Measurements from ENCODE around the gene MACROD2.

The MACROD2 gene

DNA sequence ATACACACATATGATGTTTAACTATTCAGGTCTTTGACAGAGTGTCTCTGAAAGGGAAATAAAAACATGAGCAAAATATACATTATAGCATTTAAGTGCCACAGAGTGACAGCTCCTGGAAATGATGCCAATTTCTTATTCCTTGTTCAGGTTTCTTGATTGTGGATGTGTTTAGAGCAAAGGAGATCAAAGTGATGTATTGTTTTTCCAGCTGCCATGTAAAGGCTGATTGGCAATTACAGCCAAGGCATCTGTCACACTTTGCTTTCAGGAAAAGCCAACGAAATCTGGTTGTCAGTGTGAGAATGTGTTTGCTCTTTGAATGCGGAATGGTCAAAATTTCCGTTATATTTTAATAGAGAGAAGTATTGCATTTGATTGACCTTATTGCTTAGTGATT is 689.9 kb downstream of the MACROD2 start:
- no peak for DNase-seq

DNA sequence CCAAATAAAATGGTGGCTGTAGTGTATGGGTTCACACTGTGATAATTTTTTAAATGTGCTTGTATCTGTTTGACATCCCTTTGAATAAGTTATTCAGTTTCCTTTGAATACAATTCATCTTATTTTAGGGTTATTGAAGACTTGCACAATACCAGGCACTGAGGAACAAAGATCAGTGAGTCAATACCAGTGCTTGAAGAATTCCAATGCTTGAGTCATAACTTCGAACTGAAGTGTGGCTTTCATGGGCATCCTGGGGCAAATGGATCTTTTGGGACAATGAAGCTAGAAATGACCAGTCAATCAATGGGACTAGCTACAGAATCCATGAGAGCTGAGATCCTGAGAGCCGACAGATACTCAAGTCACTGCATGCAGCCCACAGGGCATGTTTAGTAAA is 692.0 kb downstream of the MACROD2 start:
- DNase-seq = no peak

DNA sequence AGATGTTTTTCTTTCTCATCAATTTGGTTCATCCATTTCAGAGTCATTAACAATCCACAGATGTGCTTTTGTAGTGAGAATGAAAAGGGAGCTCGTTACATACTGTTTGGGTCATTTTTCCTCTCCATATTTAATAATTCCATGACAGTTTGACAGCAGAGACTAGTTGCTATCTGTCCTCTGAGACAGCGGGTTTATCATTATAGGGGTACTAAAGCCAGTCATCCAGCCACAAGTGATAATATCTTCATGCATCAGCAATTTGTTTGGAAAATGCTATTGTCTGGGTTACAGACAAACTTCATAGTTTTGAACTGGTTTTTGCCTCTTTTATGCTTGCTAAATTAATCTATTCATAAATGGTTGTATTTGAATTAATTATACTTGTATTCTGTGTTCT is 692.7 kb downstream of the MACROD2 start:
- no peak for DNase-seq

DNA sequence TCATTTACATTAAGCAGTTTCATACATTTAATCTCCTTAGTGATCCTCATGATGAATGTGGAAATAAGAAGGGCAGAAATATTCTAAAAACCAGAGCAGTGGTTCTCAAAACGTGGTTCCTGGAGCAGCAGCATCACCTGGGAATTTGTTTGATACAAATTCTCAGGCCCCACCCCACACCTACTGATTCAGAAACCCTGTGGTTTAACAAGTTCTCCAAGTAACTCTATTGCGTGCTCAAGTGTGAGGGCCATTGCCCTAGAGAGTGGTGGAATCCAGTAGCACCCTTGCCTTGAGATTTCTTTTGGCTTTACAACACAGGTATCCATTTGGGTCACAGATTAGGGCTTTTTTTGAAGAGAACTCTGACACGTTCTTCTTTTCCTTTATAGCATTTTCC is 696.7 kb downstream of the MACROD2 start:
- no peak for DNase-seq

DNA sequence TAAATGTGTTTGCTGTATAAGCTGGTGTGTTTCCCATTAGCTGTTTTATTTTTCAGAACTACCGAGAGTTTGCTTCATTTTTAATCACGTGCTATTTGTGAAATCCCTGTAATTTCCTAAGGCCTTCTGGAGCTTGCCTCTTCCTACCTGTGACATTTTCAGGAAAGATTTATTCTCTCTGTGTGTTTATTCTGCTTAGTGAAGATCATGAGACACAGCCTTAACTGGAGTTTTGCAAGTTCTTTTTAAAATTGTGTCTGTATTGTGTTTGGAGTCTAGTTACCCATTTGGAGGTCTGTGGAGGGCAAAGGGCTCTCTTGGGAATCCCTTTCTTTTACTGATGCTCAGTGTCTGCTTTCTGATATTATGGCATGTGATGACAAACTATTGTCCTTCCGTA is 701.2 kb downstream of the MACROD2 start:
- DNase-seq = no peak

DNA sequence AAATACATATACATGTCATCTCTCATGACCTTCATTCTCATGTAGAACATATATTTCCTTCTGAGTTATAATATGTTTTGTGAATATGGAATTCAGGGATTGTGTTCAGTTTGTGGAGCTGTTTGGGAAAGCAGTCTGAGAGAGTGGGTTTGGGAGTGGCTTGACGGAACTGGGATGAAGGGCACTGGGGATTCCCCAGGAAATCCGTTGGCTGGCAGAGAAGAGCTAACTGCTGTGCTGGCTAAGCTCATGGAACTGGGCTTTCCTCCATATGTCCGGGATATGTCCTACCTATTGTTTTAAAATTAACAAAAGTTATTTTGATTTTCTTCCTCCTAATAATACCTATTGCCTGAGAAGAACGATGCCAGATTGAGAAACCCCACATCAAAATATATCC is 701.6 kb downstream of the MACROD2 start:
- no peak for DNase-seq

DNA sequence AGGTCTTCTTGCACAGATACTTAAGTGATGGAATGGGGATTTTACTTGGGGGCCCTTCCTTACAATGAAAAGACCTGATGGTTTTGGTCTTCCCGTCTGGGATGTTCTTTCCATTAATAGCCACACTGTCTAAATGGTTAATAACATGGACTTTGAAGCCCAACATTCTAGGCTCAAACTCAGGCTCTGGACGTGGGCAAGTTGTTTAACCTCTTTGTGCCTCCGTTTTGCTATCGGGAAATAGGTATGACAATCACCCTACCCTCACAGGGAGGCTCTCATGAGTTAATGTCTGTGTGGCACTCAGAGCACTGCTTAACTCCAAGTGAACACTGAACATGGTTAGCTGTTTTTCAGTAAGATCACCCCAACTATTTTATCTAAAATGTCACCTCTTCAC is 702.8 kb downstream of the MACROD2 start:
- no peak for DNase-seq

DNA sequence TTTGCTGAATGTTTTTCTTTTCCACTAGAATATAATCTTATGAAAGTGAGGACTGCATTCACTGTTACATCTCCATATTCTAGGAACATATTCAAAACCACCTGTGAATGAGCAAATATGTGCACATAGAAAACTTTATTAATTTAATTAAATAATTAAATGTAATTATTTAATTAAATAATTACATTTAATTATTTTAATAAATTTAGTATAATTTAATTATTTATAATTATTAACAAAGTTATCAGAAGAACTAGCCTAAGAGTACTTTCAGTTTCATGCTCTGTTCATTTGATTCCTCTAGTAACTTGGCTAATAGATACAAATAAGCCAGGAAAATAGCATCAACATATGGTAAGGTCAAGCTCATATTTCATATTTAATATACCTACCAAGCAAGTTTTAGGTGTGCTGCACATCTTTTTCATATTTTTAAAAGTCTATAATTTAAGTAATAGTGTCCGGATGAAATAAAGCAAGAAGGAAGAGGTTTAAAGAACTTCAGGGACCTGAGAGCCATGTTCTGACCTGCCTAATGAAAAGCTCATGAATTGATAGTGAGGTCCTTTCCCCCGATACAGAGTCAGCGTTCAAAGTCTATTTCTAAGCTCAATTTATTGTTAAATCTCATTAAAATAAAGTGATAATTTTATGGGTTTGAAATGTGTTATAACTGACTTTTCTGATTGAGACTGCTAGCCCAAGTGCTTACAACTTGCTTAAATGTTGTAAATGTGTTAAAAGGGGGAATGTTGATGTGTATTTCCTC is 703.5 kb downstream of the MACROD2 start:
- no peak for DNase-seq

DNA sequence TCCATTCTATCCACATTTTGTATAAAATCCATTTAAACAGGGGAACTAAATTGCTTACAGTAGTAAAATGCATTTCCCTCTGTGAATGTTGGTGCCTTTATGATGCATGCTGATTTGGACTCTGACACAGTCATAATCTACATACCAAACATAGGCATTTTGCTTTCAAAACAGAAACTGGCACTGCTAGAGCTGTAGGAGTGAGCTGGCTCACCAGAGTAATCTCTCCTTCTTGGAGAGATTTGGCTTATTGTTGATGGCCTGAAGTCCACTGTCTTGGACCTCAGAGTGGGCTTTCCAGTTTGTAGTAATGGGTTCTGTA is 705.3 kb downstream of the MACROD2 start:
- DNase-seq = no peak

DNA sequence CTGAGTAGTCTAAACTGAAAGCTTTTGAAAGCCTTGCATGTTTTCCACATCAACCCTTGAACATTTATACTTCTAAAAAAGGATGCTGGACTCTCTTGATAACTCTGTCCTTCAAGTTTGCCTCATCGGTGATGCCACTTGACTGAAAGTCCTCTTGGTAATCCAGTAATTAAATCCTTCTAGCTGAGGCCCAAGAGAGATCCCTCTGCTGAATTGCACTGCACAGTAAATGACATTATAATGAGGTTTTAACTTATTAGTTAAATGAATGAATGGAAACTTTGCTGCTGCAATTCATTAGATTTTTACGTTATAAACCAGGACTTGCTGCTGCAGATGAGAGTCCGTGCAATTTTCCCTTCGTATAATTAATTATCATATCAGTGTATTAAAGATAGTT is 706.0 kb downstream of the MACROD2 start:
- no peak for DNase-seq

DNA sequence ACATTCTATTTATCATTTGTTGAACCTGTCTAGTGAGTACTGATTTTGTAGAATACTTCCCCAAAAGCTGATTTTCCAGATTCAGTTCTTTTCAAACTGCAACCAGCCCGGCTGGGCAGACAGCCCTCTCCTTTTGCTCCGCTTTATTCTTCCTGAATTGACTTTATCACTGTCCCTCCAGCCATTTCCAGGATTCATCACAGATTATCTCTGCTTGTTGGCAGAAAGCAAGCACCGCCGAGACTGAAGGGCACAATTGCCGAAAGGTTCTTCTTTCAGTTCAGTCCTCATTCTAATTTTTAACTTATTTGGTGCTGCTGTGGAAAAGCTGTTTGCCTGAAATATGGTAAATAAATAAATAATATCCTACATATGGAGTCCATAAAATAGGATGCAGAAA is 711.2 kb downstream of the MACROD2 start:
- DNase-seq = no peak

DNA sequence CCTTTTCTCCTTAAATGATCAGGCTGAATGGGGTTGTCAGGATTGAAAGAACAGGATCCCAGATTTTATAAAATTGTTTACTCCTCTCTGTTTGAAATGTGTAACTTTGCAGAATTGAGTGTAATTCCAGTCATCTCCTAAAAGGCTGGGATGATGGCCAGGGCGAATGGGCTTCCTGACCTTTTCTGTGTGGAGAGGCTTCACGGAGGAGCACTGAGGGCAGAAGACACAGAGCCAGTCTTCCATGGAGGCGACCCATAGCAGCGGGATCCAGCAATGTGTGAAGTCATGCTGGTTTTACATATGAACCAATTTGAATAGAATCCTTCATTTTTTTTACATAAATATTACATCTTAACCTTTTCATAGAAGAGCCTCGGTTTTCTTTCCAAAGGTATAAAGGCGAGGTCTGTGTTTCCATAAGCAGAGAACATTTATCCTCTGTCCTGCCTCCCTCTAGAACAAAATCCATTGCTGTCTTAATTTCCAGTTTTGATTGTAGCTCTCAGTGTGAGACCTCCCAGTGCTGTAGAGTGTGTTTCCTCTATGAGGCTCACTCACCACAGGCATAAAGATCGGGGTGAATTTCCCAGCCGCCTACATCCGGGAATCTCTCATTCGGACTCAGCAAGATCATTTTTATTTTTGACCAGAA is 711.8 kb downstream of the MACROD2 start:
- no peak for DNase-seq

DNA sequence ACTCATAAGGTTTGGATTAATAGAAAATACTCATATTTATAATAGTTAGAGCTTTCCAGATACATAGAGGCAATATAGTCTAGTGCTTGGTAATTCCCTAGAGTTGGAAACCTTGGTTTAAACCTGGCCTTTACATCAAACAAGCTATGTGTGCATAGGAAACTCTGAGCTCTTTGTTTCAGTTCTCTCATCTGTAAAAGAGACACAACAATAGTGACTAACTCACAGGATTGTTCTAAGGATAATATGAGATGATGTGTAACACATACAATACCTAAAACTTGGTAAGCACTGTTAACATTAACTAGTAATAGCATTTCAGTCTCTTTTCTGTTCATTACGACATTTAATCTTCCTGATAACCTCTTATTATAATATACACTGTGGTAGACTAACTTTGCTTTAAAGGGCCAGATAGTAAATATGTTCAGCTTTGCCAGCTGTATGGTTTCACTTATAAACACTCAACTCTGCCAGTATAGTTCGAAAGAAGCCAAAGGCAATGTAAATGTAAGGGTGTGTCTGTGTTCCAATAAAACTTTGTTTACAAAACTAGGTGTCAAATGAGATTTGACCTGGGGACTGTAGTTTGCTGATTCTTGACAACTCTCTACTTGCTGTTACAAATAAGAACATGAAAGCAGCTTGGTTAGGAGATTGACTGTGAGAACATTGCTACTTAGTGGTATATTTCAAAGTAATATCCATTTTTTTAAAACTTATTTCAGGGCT is 712.7 kb downstream of the MACROD2 start:
- DNase-seq = no peak

DNA sequence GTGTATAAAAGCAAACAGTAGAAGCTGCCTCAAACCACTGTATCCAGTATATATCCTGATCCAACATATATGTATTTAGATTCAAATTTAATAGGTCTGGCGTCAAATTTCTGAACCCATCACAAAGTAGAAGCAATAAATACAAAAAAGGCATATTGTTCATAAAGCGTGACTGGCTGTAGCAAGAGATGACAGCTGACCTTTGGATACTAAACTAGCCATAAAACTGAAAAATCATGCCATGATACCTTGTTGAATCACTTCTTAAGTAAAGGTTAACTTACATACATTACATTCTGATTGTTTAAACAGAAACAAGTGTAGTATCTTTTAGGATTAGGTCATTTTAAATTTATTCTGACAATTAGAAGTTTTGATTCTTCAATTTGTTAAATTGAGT is 714.1 kb downstream of the MACROD2 start:
- DNase-seq = no peak

DNA sequence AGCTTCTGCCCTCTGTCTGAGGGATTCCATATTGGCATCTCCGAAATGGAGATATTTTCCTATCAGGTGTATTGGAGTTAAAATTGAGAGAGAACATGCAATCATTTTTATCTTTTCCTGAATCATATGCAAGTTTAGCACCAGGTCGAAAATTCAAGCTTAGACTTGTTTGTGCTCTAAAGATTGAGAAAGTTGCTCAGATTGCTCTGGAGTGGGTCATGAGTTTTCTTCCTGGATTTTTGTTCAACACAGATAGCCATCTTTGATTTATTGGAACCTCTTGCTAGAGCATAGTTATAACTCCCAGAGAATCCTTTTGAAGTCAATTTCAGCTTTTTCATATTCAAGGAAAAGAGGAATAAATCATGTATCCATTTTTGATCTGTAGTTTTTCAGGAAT is 715.6 kb downstream of the MACROD2 start:
- DNase-seq = no peak

DNA sequence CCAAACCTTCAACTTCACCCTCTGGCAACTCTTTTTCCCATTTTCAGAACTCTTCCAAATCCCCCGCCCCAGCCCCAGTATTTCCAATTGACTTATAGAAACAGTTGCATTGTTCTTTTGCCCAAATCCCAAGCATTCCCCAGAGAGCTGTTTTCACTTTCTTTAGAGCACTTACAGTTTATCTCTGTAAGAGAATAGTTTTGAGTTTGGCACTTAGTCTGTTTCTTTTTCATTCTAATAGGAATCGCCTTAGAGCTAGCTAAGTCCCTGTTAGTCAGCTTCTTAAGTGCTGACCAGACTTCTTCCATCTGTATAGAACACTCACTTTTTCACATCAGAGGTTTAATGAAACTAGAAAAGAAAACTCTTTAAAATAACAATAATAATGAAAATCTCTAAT is 716.3 kb downstream of the MACROD2 start:
- DNase-seq = no peak

DNA sequence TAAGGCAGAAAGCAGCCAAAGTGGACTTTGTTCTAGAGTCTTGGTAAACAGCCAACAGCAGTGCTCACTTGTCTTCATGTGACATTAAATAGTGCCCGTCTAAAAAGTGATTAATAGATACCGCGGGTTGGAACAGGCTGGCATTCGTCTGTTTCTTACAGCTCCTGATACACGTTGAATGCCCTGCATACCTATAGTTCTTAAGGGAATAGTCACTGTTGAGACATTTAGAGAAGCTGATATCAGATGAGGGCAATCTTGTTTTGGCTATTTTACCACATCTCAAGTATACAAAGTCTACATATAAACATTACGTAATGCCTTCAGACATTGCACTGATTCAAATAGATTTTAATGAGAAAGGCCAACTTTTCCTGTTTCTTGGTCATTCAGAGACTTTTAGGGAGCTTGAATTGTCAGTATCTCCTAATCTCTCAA is 717.0 kb downstream of the MACROD2 start:
- no peak for DNase-seq

DNA sequence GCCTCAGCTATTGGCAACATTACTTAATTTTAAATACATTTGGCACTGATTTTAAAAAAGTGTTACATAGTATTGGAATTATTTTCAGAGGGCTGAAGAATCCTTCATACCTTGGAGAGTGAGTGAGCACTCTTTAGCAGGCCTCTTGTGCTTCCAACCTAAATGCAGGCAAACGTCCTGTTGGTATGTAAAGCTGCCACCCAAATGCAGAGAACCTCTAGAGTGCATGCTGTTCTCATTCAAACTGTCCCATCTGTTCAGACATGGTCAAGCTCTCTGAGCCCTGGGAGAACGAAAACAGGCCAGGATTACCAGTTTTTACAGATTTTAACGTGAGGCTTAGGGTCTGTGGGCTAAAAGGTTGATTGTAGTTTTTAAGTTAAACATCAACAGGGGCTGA is 720.1 kb downstream of the MACROD2 start:
- no peak for DNase-seq

DNA sequence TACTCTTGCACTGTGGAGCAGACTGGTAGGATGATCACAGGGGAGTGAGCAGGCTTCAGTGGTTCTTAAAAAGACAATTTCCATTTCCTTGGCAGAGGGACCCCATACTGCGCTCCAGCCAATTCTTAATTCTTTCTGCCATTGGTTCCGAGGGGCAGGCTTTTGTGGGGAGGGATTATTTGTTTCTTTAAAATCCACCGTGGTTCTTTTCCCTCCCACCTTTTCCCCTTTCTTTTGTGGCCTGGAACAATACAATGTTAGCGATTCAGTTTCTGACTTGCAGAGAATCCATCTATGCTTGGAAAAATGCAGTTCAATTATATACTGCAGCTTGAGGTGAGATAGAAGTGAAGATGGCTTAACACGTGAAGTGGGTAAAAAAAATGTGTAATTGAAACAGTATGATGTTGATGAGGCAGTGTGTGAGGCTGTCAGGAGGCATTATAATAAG is 721.1 kb downstream of the MACROD2 start:
- no peak for DNase-seq

DNA sequence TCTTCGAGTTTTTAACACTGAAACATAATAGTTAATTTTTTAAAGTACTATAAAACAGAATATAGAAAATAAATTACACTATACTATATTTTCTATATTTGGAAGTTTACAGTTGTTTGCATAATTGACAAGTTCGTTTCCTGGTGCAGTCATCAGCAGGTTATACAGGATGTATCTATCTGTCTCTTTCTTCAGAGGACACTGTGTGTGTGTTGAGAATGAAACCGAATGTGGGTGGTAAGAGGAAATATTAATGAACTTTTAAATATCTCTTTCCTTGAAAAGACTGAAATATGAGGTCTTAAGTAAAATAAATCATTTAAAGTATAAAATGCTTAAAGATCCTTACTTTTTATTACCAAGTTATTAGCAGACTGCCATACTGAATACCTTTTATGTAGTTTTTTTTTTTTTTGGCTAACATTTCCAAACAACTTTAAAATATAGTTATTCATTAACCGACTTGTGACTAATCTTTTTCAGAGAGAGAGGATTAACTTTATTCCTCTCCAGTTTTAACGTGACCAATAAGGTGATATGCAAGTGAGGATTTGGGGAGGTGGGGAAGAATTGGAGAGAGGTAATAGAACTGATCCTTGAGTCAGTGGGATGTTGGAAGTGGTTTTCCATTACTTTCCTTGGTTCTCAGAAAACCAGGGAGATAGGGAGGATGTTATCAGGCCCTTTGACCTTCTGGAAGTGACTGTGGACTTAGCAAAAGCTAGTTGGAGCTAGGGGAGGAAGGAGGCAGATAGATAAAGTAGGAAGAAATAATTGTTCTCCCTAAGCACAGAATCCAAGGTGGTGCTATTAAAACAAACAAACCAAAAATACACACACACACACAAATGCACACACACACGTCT is 722.1 kb downstream of the MACROD2 start:
- DNase-seq = no peak

DNA sequence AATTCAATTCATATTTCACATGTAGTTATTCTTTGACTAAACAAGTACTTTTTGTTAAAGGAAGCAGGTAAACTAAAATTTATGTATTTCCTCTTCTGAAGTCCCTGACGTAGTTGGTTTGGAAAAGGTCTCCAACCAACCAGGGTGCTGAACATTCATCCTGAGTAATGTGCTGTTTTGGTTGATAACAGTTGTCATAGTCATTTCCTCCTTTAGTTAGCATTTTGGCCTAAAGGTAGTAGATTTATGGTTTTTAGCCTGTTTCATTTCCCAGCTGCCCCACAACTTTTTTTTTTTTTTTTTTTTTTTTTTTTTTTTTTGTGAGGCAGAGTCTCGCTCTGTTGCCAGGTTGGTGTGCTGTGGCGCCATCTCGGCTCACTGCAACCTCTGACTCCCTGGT is 724.9 kb downstream of the MACROD2 start:
- no peak for DNase-seq

DNA sequence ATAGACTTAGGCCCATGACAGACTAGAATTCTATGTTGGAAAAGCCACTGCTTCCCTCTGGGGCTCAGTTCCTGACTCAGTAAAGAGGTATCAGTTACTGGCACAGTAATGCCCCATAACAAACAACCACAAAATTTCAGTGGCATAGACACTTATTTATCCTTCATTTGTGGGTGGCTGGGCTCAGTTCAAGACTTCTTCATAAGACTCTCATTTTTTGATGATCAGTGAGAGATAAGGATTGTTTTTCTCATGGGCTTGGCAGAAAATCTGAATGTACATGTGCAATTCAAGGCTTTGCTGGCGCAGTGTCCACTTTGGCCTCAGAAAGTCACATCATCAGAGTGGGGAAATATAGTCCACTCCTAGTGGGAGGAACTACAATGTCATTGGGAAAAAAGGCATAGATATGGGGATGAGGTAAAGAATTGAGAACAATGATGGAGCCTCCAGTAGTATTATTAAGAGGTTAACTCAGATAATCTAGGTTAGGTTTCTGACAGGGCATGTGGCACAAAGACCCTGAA is 726.7 kb downstream of the MACROD2 start:
- DNase-seq = no peak

DNA sequence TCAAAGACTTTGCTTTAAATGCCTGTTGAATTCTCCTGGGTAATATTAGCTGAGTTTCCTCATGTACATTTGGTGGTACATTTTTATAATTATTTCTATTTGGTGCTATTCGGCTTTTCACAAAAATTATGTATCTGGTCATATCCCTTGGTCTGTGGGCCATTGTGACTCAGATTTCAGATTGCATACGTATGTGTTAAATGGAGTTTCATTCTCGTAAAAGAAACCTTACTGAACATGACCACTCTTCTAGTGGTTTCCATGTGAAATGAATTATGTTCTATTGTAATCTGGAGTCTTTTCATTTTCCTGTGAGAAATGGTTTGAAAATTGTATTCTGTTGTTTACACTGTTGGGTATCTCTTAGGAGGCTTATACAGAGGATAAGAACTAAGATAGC is 728.3 kb downstream of the MACROD2 start:
- no peak for DNase-seq

Data from left hindlimb (tissue), 1 donor.